ENCODE results near the gene FAM193A.
"Not testable (repeated sequence)": the region's sequence is repeated elsewhere in the genome, so short reads cannot be mapped to it uniquely, and the experiment has no call there.

The FAM193A gene

GRCh38 chr4:2606960-2607506 is 70.6 kb downstream of the FAM193A start:
- TF ChIP-seq CTCF (IDR thresholded peaks at IDR 0.05; ENCODE audit: borderline replicate concordance, control extremely low read depth, extremely low read depth, insufficient read depth, missing control alignments), result no peak
- in situ Hi-C loops (cut with MboI; ENCODE audit: low sequenced_read_pairs, unreplicated experiment), result no loop called here

GRCh38 chr4:2607822-2608221 is 71.4 kb downstream of the FAM193A start:
- TF ChIP-seq CTCF (IDR thresholded peaks at IDR 0.05; ENCODE audit: borderline replicate concordance, control extremely low read depth, extremely low read depth, insufficient read depth, missing control alignments), result no peak
- in situ Hi-C loops (cut with MboI; ENCODE audit: low sequenced_read_pairs, unreplicated experiment), result no loop called here
- DNase-seq (ENCODE audit: low spot score), result no peak

More at GRCh38 chr4:2606960-2607506, 70.6 kb downstream of the FAM193A start:
- no peak for DNase-seq (ENCODE audit: low spot score)

- TF ChIP-seq CTCF (IDR thresholded peaks at IDR 0.05; ENCODE audit: borderline replicate concordance, control extremely low read depth, extremely low read depth, insufficient read depth, missing control alignments), result no peak
- in situ Hi-C loops (cut with MboI; ENCODE audit: low sequenced_read_pairs, unreplicated experiment), result no loop called here
- no peak for DNase-seq (ENCODE audit: low spot score)
Observed at GRCh38 chr4:2608291-2608690, 71.8 kb downstream of the FAM193A start.

- in situ Hi-C loops (cut with MboI; ENCODE audit: low sequenced_read_pairs, unreplicated experiment), result no loop called here
- no peak for TF ChIP-seq CTCF (IDR thresholded peaks at IDR 0.05; ENCODE audit: borderline replicate concordance, control extremely low read depth, extremely low read depth, insufficient read depth, missing control alignments)
- DNase-seq (ENCODE audit: low spot score), result no peak
Observed at GRCh38 chr4:2615821-2616220, 79.4 kb downstream of the FAM193A start.

GRCh38 chr4:2617955-2618354 is 81.5 kb downstream of the FAM193A start:
- DNase-seq (ENCODE audit: low spot score), result no peak
- no peak for TF ChIP-seq CTCF (IDR thresholded peaks at IDR 0.05; ENCODE audit: borderline replicate concordance, control extremely low read depth, extremely low read depth, insufficient read depth, missing control alignments)
- in situ Hi-C loops (cut with MboI; ENCODE audit: low sequenced_read_pairs, unreplicated experiment), result no loop called here

GRCh38 chr4:2618729-2619128 is 82.3 kb downstream of the FAM193A start:
- in situ Hi-C loops (cut with MboI; ENCODE audit: low sequenced_read_pairs, unreplicated experiment); DNase-seq (ENCODE audit: low spot score): not testable (repeated sequence)

- TF ChIP-seq CTCF (IDR thresholded peaks at IDR 0.05; ENCODE audit: borderline replicate concordance, control extremely low read depth, extremely low read depth, insufficient read depth, missing control alignments), result no peak
- in situ Hi-C loops (cut with MboI; ENCODE audit: low sequenced_read_pairs, unreplicated experiment), result no loop called here
- DNase-seq (ENCODE audit: low spot score), result no peak
Observed at GRCh38 chr4:2619459-2619858, 83.0 kb downstream of the FAM193A start.

Data from GM13976 (cell line).